Ishikawa (cell line): ENCODE results near the gene SELENOT.

Experiments used
- EGR1 ChIP-seq: IDR thresholded peaks from 2 replicates; pipeline ENCODE4 v1.6.1; 2012
- FOXM1 ChIP-seq: IDR thresholded peaks from 2 replicates; pipeline ENCODE4 v1.6.1; 2012; ENCODE audit warnings: low read depth, borderline replicate concordance
- MAX ChIP-seq: IDR thresholded peaks from 2 replicates; pipeline ENCODE4 v1.6.1; 2012
- RAD21 ChIP-seq: IDR thresholded peaks from 2 replicates; pipeline ENCODE4 v1.6.1; 2012; ENCODE audit warnings: low read depth
- TF ChIP-seq, protein P1 (sequence below): IDR thresholded peaks from 2 replicates; pipeline ENCODE4 v1.6.1; 2012

- TF ChIP-seq MAX (no peak), RAD21 (no peak), EGR1 (no peak), FOXM1 (no peak)
- TF ChIP-seq, protein P1, sequence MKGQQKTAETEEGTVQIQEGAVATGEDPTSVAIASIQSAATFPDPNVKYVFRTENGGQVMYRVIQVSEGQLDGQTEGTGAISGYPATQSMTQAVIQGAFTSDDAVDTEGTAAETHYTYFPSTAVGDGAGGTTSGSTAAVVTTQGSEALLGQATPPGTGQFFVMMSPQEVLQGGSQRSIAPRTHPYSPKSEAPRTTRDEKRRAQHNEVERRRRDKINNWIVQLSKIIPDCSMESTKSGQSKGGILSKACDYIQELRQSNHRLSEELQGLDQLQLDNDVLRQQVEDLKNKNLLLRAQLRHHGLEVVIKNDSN = no peak
These were observed 20.1 kb upstream of the SELENOT start for GRCh38 chr3:150583028-150583427.
